Trophoblast cell (in vitro differentiated cells and primary cell): ENCODE results near the gene TFF2.

Experiments used
- DNase-seq, 2 donors: peaks; one replicate each; pipeline ENCODE4 v3.0.0-alpha.2; 2016
- H2AFZ ChIP-seq: 2 replicates; pipeline ENCODE4 v1.6.1; 2013; ENCODE audit warnings: low read length, moderate library complexity, mild to moderate bottlenecking; ENCODE audit not compliant: insufficient read depth, poor library complexity
- H2AK5ac ChIP-seq: 2 replicates; pipeline ENCODE4 v1.6.1; 2013; ENCODE audit warnings: mild to moderate bottlenecking, low read length
- H2BK120ac ChIP-seq: 2 replicates; pipeline ENCODE4 v1.6.1; 2013; ENCODE audit warnings: low read length, mild to moderate bottlenecking, moderate library complexity; ENCODE audit not compliant: insufficient read depth, poor library complexity
- H2BK12ac ChIP-seq: 2 replicates; pipeline ENCODE4 v1.6.1; 2013; ENCODE audit warnings: mild to moderate bottlenecking, low read length, moderate library complexity
- H2BK5ac ChIP-seq: 2 replicates; pipeline ENCODE4 v1.6.1; 2013; ENCODE audit warnings: low read length, low read depth, moderate library complexity, mild to moderate bottlenecking; ENCODE audit not compliant: poor library complexity
- H3K14ac ChIP-seq: 2 replicates; pipeline ENCODE4 v1.6.1; 2013; ENCODE audit warnings: mild to moderate bottlenecking, low read length
- H3K18ac ChIP-seq: 2 replicates; pipeline ENCODE4 v1.6.1; 2013; ENCODE audit warnings: mild to moderate bottlenecking, low read length
- H3K23ac ChIP-seq: 2 replicates; pipeline ENCODE4 v1.6.1; 2013; ENCODE audit warnings: low read length
- H3K27ac ChIP-seq: 2 replicates; pipeline ENCODE4 v1.5.1; 2013; ENCODE audit warnings: low read depth, mild to moderate bottlenecking, inconsistent platforms, low read length, moderate library complexity
- H3K27me3 ChIP-seq: 2 replicates; pipeline ENCODE4 v1.6.1; 2013; ENCODE audit warnings: inconsistent platforms, mild to moderate bottlenecking, low read length, moderate library complexity; ENCODE audit not compliant: insufficient read depth
- H3K36me3 ChIP-seq, 2 experiments: 1 replicate in 1 of 2; 2 replicates in 1 of 2; pipeline ENCODE4 v1.6.1; 2013; ENCODE audit warnings: low read length in 2 of 2, mild to moderate bottlenecking in 2 of 2, moderate library complexity in 1 of 2; ENCODE audit not compliant: insufficient read depth in 2 of 2, control insufficient read depth in 1 of 2
- H3K4ac ChIP-seq: 2 replicates; pipeline ENCODE4 v1.6.1; 2013; ENCODE audit warnings: low read depth, mild to moderate bottlenecking, low read length, moderate library complexity
- H3K4me1 ChIP-seq, 2 experiments: 1 replicate in 1 of 2; 2 replicates in 1 of 2; pipeline ENCODE4 v1.6.1; 2013; ENCODE audit warnings: low read length in 2 of 2, mild to moderate bottlenecking in 2 of 2, moderate library complexity in 1 of 2; ENCODE audit not compliant: insufficient read depth in 2 of 2, control insufficient read depth in 1 of 2
- H3K4me2 ChIP-seq: 2 replicates; pipeline ENCODE4 v1.6.1; 2013; ENCODE audit warnings: inconsistent platforms, mild to moderate bottlenecking, low read length, moderate library complexity
- H3K4me3 ChIP-seq: 2 replicates; pipeline ENCODE4 v1.5.1; 2013; ENCODE audit warnings: mild to moderate bottlenecking, low read depth, low read length, inconsistent platforms
- H3K79me1 ChIP-seq: one replicate; pipeline ENCODE4 v1.6.1; 2013; ENCODE audit warnings: low read length
- H3K79me2 ChIP-seq: 2 replicates; pipeline ENCODE4 v1.6.1; 2013; ENCODE audit warnings: low read length, mild to moderate bottlenecking; ENCODE audit not compliant: control insufficient read depth, insufficient read depth, poor library complexity
- H3K9ac ChIP-seq: 2 replicates; pipeline ENCODE4 v1.6.1; 2013; ENCODE audit warnings: mild to moderate bottlenecking, low read length
- H3K9me3 ChIP-seq: 2 replicates; pipeline ENCODE4 v1.6.1; 2013; ENCODE audit warnings: low read depth, mild to moderate bottlenecking, control low read depth, inconsistent platforms, low read length; ENCODE audit not compliant: insufficient read depth
- H4K12ac ChIP-seq: 2 replicates; pipeline ENCODE4 v1.6.1; 2013; ENCODE audit warnings: low read depth, mild to moderate bottlenecking, low read length, moderate library complexity
- H4K8ac ChIP-seq: 2 replicates; pipeline ENCODE4 v1.6.1; 2013; ENCODE audit warnings: low read depth, mild to moderate bottlenecking, low read length, moderate library complexity
- H4K91ac ChIP-seq: one replicate; pipeline ENCODE4 v1.6.1; 2013; ENCODE audit warnings: low read depth, mild to moderate bottlenecking, low read length, moderate library complexity
- WGBS: extraction: QIAGEN DNeasy Blood & Tissue Kit; methylation state at CpG from one replicate; pipeline ENCODE4 v1.1.7; 2013; ENCODE audit warnings: missing lambda C conversion rate; ENCODE audit not compliant: insufficient read length, insufficient coverage; ENCODE audit errors: extremely low coverage; 5-methylcytosine and 5-hydroxymethylcytosine counted together

Gene TFF2

GRCh38 chr21:42378418-42378817, 27.6 kb upstream of the TFF2 start:
- Histone ChIP-seq H3K9ac (no peak overlapping the region), H2BK5ac (no peak overlapping the region), H3K4me2 (no peak overlapping the region), H4K91ac (no peak overlapping the region), H4K8ac (no peak overlapping the region), H3K23ac (no peak overlapping the region), H3K9me3 (peaks cover 7% of the 10 kb centered on the region), H3K27ac (no peak overlapping the region), H3K79me2 (no peaks in the 10 kb centered on the region), H2AK5ac (no peak overlapping the region), H3K14ac (no peak overlapping the region), H3K18ac (no peak overlapping the region), H3K36me3 (no peaks in the 10 kb centered on the region), H2BK120ac (no peak overlapping the region), H4K12ac (no peak overlapping the region), H3K27me3 (no peaks in the 10 kb centered on the region), H3K4me1 (no peaks in the 10 kb centered on the region), H3K79me1 (no peaks in the 10 kb centered on the region), H2AFZ (no peak overlapping the region), H3K4me3 (no peak overlapping the region), H3K4ac (no peak overlapping the region), H2BK12ac (no peak overlapping the region)
- WGBS, result no CpG with 5 or more reads among the region's 8 CpGs
- no peak for DNase-seq

- Histone ChIP-seq H2BK120ac (no peak overlapping the region), H3K79me2 (no peaks in the 10 kb centered on the region), H3K9me3 (peaks cover 4% of the 10 kb centered on the region), H2BK5ac (no peak overlapping the region), H2AFZ (no peak overlapping the region), H3K4me1 (no peaks in the 10 kb centered on the region), H4K91ac (no peak overlapping the region), H2AK5ac (no peak overlapping the region), H4K8ac (no peak overlapping the region), H3K4me2 (no peak overlapping the region), H3K27me3 (no peaks in the 10 kb centered on the region), H3K14ac (no peak overlapping the region), H3K9ac (no peak overlapping the region), H3K18ac (no peak overlapping the region), H3K23ac (no peak overlapping the region), H4K12ac (no peak overlapping the region), H3K36me3 (no peaks in the 10 kb centered on the region), H3K27ac (no peak overlapping the region), H2BK12ac (no peak overlapping the region), H3K4ac (no peak overlapping the region), H3K79me1 (no peaks in the 10 kb centered on the region), H3K4me3 (no peak overlapping the region)
- DNase-seq, result no peak
- no CpG with 5 or more reads among the region's 5 CpGs for WGBS
Measured at GRCh38 chr21:42377951-42378340, 27.2 kb upstream of the TFF2 start.

- H4K12ac ChIP-seq, result no peak overlapping the region
- no peak overlapping the region for H3K9ac ChIP-seq
- H3K27me3 ChIP-seq, result no peaks in the 10 kb centered on the region
- no peak overlapping the region for H3K27ac ChIP-seq
- no peak overlapping the region for H3K14ac ChIP-seq
- H3K9me3 ChIP-seq, result peaks cover 2% of the 10 kb centered on the region
- no peaks in the 10 kb centered on the region for H3K36me3 ChIP-seq
- H3K4me1 ChIP-seq, result no peaks in the 10 kb centered on the region
- no peak overlapping the region for H3K23ac ChIP-seq
- no peak overlapping the region for H2AFZ ChIP-seq
- no peak overlapping the region for H2BK12ac ChIP-seq
- no peak overlapping the region for H3K4ac ChIP-seq
- H3K18ac ChIP-seq, result no peak overlapping the region
- no peak overlapping the region for H3K4me2 ChIP-seq
- no peak overlapping the region for H2BK120ac ChIP-seq
- no peak for DNase-seq
- H4K8ac ChIP-seq, result no peak overlapping the region
- H3K79me2 ChIP-seq, result no peaks in the 10 kb centered on the region
- no peak overlapping the region for H3K4me3 ChIP-seq
- no CpG with 5 or more reads among the region's 24 CpGs for WGBS
- H2AK5ac ChIP-seq, result no peak overlapping the region
- H4K91ac ChIP-seq, result no peak overlapping the region
- H3K79me1 ChIP-seq, result no peaks in the 10 kb centered on the region
- no peak overlapping the region for H2BK5ac ChIP-seq
Measured at GRCh38 chr21:42377211-42377950, 26.6 kb upstream of the TFF2 start.

GRCh38 chr21:42376338-42376982, 25.7 kb upstream of the TFF2 start:
- no peak for DNase-seq
- Histone ChIP-seq H3K18ac (no peak overlapping the region), H3K36me3 (no peaks in the 10 kb centered on the region), H3K4me2 (no peak overlapping the region), H3K27ac (no peak overlapping the region), H2BK120ac (no peak overlapping the region), H2AFZ (no peak overlapping the region), H2BK12ac (no peak overlapping the region), H4K8ac (no peak overlapping the region), H3K23ac (no peak overlapping the region), H3K4me1 (no peaks in the 10 kb centered on the region), H3K9me3 (peaks cover 2% of the 10 kb centered on the region), H4K91ac (no peak overlapping the region), H3K9ac (no peak overlapping the region), H2BK5ac (no peak overlapping the region), H3K4me3 (no peak overlapping the region), H3K14ac (no peak overlapping the region), H4K12ac (no peak overlapping the region), H2AK5ac (no peak overlapping the region), H3K27me3 (no peaks in the 10 kb centered on the region), H3K79me1 (no peaks in the 10 kb centered on the region), H3K79me2 (no peaks in the 10 kb centered on the region), H3K4ac (no peak overlapping the region)
- no CpG with 5 or more reads among the region's 32 CpGs for WGBS
